HAP-1 (cell line): ENCODE data around the gene HNRNPAB.

Experiments used
- DNase-seq, 2 experiments: peaks; one replicate each; pipeline ENCODE4 v3.0.0-alpha.2; 2016 to 2020; ENCODE audit warnings: low spot score in 2 of 2
- H3K27me3 ChIP-seq: fragments of 250-450 bp; sonication (Bioruptor Pico); 2 replicates; pipeline ENCODE4 v1.5.1; 2020; ENCODE audit warnings: low read depth, mild to moderate bottlenecking, moderate library complexity
- H3K36me3 ChIP-seq: fragments of 250-450 bp; sonication (Bioruptor Pico); replicated peaks from 2 replicates; pipeline ENCODE4 v1.5.1; 2020; ENCODE audit warnings: mild to moderate bottlenecking
- H3K4me1 ChIP-seq: fragments of 250-450 bp; sonication (Bioruptor Pico); 2 replicates; pipeline ENCODE4 v1.5.1; 2020; ENCODE audit warnings: mild to moderate bottlenecking
- H3K4me3 ChIP-seq: fragments of 250-450 bp; sonication (Bioruptor Pico); 2 replicates; pipeline ENCODE4 v1.5.1; 2020; ENCODE audit warnings: mild to moderate bottlenecking, moderate library complexity
- H3K9me3 ChIP-seq: fragments of 250-450 bp; sonication (Bioruptor Pico); 2 replicates; pipeline ENCODE4 v1.5.1; 2020; ENCODE audit warnings: mild to moderate bottlenecking, moderate library complexity
- in situ Hi-C: fragments of 300-500 bp; cut with MboI; formaldehyde crosslinking; loops from 3 replicates; pipeline ENCODE4 v1.14.3; 2020; ENCODE audit warnings: low sequenced_read_pairs, inconsistent platforms, mixed read lengths

HNRNPAB gene

DNA sequence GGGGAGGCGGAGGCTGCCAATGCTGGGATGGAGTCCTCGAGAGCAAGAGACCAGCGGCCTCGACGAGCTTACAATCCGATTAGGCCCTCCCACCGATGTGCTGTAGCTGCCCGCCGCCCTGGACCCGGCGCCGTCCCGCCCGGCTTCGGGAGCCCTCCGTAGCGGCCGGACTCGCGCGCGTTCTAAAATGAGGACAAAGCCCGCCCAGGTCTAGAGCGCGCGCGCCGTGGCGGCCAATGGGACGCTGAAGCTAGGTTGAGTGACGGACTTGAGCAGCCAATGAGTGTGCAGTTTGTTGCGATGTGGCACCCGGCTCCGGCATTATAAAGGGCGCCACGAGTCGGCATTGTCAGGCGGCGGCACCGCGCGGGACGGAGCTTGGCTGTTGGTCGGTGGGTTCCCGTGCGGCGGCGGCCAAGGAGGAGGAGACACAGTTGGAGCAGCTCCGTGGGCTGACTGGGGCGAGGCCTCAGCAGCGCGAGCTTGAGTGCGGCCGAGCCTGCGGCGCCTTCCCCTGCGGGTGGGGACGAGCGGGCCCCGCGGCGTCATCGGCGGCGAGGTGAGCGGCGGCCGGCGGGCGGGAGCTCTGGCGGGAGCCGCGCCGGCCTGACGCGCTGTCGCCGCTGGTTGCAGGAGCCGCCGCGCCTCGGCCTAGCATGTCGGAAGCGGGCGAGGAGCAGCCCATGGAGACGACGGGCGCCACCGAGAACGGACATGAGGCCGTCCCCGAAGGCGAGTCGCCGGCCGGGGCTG lies at the start of gene HNRNPAB:
TSS of gene HNRNPAB (plus strand) at position 352 of the 753 bp plus-strand sequence. CDS start at position 657, 305 bp downstream.
- Histone ChIP-seq H3K9me3 (no peaks in the 10 kb centered on the region), H3K27me3 (no peaks in the 10 kb centered on the region), H3K4me1 (peaks cover 7% of the 10 kb centered on the region), H3K36me3 (peaks cover 49% of the 10 kb centered on the region), H3K4me3 (peak within 1 kb of the TSS; percentile 61)
- in situ Hi-C loops = no loop called here
- peak; percentile 85 to 95 for DNase-seq

DNA sequence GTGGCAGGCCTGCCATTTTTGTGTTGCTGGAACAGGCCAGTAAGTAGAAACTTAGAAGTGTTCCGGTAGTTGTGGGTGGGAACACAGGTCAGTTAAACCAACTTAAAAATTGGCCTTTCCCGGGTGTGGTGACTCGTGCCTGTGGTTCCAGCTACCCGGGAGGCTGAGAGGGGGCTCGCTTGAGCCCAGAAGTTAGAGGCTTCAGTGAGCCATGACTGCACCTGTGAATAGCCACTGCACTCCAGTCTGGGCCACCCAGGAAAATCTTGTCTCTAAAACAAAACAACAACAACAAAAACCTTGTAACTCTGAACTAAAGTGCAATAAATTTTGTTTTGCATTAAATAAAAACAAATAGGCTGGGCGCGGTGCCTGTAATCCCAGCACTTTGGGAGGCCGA lies 49.3 kb upstream of the HNRNPAB start:
- Histone ChIP-seq H3K4me3 (no peak overlapping the region), H3K4me1 (peaks cover 7% of the 10 kb centered on the region), H3K9me3 (no peaks in the 10 kb centered on the region), H3K27me3 (no peaks in the 10 kb centered on the region), H3K36me3 (peaks cover 25% of the 10 kb centered on the region)
- no peak for DNase-seq
- in situ Hi-C loops = no loop called here

DNA sequence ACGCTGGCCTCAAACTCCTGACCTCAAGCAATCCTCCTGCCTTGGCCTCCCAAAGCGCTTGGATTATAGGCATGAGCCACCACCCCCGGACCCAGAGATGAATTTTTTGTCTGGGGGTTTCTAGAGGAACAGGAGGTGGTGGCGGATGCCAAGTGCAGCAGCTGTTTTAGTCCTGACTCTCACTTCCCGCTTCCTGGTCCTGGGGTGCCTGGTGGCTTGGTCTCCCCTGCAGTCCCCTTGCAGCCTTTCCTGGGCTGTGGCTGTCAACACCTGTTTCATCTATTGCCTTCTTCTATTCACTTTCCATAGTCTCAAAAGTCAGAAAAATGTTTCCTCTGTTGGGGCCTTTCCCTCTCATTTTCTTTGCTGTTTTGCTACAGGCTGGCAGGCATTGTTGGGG lies 44.2 kb upstream of the HNRNPAB start:
- in situ Hi-C loops = loop anchor here (5.0 to 10.0 kb wide), 2 partner anchors 78 to 555 kb away; partner anchors contain the start of gene B4GALT7
- Histone ChIP-seq H3K9me3 (no peaks in the 10 kb centered on the region), H3K27me3 (no peaks in the 10 kb centered on the region), H3K36me3 (no peaks in the 10 kb centered on the region), H3K4me3 (no peak overlapping the region), H3K4me1 (peaks cover 6% of the 10 kb centered on the region; the same call in 1 of the 2 replicates)
- DNase-seq = no peak

DNA sequence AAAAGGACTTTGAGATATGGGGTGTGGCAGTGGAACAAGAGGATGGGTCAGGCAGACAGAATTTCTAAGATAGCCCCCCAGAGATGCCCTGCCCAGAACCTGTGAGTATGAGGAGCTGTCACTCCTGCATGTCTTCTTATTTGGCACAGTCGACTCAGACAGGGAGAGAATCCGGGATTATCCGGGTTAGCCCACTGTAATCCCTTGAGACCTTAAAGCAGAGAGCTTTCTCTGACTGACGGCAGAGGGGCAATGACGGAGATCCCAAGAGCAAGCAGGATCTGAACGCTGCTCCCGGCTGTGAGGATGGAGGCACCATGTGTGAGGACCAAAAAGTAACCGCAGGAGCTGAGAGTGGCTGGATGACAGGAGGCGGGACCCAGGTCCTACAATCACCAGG lies 41.9 kb upstream of the HNRNPAB start:
- Histone ChIP-seq H3K36me3 (no peaks in the 10 kb centered on the region), H3K27me3 (no peaks in the 10 kb centered on the region), H3K4me3 (no peak overlapping the region), H3K4me1 (peaks cover 6% of the 10 kb centered on the region; the same call in 1 of the 2 replicates), H3K9me3 (no peaks in the 10 kb centered on the region)
- no peak for DNase-seq
- in situ Hi-C loops = loop anchor here (5.0 to 10.0 kb wide), 2 partner anchors 80 to 558 kb away; partner anchors contain the start of gene B4GALT7

DNA sequence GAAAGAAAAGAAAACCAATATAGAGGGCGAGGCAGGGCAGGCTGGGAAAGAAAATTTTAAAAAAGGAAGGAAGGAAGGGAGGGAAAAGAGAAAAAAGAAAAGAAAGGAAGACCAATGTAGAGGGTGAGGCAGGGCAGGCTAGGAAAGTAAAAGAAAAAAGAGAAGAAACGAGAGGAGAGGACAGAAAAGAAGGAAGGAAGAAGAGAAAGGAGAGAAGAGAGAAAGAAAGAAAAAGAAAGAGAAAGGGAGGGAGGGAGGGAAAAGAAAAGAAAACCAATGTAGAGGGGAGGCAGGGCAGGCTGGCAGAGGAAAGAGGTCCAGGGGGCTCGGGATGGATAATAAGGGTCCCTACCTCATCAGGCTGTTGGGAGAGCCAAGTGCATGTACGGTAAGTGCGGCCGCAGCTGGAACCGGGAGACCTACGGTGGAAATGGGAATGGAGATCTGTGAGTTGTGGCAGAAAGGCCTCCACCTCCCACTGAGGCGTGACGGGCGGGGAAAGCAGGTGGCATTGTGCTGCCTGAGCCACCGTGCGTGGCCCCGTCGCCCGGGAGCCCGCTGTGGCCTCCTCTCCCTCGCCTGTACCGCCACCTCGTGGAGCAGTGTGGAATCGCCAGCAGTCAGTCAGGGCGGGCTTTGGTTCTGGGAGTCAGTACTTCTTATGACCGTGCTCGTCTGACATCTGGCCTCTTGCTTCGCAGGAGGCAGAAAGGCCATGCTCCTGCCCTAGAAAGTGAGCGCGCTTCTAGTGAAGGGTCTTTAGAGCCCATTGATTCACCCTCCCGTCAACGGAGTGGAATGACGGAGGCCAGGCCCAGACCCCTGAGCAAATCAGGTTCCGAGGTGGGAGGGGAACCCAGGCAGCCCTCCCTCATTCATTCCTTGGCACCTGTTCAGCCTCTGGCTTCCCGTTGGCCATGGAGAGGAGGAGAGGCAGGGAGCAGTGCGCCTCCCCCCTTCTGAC lies 40.3 kb upstream of the HNRNPAB start:
- in situ Hi-C loops = loop anchor here (5.0 to 10.0 kb wide), 2 partner anchors 82 to 559 kb away; partner anchors contain the start of gene B4GALT7
- peak; percentile 66 to 93 for DNase-seq
- Histone ChIP-seq H3K4me1 (peaks cover 6% of the 10 kb centered on the region; the same call in 1 of the 2 replicates), H3K4me3 (no peak overlapping the region), H3K9me3 (no peaks in the 10 kb centered on the region; the same call in 1 of the 2 replicates), H3K27me3 (no peaks in the 10 kb centered on the region), H3K36me3 (no peaks in the 10 kb centered on the region)

DNA sequence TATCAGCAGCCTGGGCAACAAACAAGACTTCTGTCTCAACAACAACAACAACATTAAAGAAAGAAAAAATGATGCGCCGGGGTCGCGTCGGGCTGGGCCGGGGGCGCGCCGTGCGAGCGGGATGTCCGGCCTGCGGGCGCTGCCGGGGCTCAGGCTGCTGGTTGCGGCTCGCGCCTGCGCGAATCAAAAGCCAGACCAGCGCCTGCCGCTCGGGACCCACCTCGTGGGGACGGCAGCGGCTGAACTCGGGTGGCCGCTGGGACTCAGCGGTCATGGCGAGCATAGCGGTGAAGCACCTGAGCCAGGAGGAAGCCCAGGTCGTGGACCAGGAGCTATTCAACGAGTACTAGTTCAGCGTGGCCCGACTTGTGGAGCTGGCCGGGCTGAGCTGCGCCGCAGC lies 38.8 kb upstream of the HNRNPAB start:
- in situ Hi-C loops = loop anchor here (10.0 kb wide), 1 partner anchor 561 kb away; the partner anchor contains the start of gene B4GALT7
- DNase-seq = no peak
- no peak overlapping the region for H3K4me3 ChIP-seq
- H3K9me3 ChIP-seq = no peaks in the 10 kb centered on the region; the same call in 1 of the 2 replicates
- H3K27me3 ChIP-seq = 0 out of 2 replicates have a peak, but pooled peaks cover 4% of the 10 kb centered on the region
- H3K4me1 ChIP-seq = peaks cover 6% of the 10 kb centered on the region; the same call in 1 of the 2 replicates
- H3K36me3 ChIP-seq = no peaks in the 10 kb centered on the region

DNA sequence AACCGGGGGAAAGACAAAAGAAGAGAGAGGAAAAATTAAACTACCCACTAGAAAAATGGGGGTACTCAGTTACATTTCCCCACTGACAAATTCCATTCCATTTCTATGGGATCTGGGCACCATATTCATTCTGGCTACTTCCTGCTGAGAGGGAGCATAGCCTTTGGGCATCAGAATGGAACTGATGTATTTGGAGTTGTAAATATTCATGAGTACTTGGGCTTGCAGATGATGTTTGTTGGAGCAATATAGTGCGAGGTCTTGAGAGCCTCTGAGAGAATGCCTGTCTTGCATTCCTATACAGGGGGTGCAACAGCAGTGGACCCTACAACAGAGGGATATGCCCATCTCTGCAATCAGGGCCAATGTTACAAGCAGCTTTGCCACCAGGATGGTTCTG lies 33.9 kb upstream of the HNRNPAB start:
- Histone ChIP-seq H3K36me3 (no peaks in the 10 kb centered on the region), H3K9me3 (no peaks in the 10 kb centered on the region; the same call in 1 of the 2 replicates), H3K27me3 (0 out of 2 replicates have a peak, but pooled peaks cover 4% of the 10 kb centered on the region), H3K4me1 (no peaks in the 10 kb centered on the region), H3K4me3 (no peak overlapping the region)
- no peak for DNase-seq
- in situ Hi-C loops = no loop called here

DNA sequence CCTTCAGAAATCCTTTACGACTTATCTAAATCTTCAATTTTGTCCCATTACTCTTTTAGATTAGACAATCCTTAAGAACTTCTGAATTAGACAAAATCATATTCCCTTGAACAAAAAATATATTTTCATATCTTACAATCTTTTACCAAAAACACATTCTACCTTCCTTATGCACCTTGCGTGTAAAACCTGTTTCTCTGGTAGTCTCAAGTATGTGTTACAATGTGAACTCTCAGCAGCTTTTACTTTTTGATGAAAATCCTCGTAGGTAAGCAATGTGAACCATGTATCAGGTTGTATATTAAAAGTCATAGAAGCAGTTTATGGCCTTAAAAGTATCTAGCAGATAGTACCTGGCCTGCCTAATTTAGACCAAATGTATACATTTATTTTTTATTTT lies 29.9 kb upstream of the HNRNPAB start:
- Histone ChIP-seq H3K27me3 (0 out of 2 replicates have a peak, but pooled peaks cover 4% of the 10 kb centered on the region), H3K4me1 (no peaks in the 10 kb centered on the region), H3K9me3 (no peaks in the 10 kb centered on the region), H3K36me3 (no peaks in the 10 kb centered on the region), H3K4me3 (no peak overlapping the region)
- in situ Hi-C loops = no loop called here
- DNase-seq = no peak

DNA sequence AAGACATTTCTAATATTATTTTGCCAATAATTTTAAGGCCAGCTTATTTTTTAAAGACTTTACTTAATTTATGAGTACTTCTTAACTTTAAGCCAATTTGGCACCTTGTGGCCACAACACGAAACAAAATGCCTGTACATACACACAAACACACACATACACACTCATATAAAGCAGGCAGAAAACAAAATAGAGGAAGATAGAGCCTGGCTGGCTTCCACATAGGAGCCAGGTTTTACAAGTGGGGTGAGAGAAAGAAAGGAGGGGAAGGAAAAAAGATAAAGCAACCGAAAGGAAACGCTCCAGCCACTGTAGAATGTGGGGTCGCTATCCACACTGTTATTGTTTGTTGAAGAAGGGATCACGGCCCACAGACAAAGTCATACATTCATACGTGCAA lies 27.5 kb upstream of the HNRNPAB start:
- H3K36me3 ChIP-seq = no peaks in the 10 kb centered on the region
- no peaks in the 10 kb centered on the region for H3K27me3 ChIP-seq
- no peaks in the 10 kb centered on the region for H3K4me1 ChIP-seq
- no peak for DNase-seq
- in situ Hi-C loops = no loop called here
- H3K4me3 ChIP-seq = no peak overlapping the region
- H3K9me3 ChIP-seq = no peaks in the 10 kb centered on the region

DNA sequence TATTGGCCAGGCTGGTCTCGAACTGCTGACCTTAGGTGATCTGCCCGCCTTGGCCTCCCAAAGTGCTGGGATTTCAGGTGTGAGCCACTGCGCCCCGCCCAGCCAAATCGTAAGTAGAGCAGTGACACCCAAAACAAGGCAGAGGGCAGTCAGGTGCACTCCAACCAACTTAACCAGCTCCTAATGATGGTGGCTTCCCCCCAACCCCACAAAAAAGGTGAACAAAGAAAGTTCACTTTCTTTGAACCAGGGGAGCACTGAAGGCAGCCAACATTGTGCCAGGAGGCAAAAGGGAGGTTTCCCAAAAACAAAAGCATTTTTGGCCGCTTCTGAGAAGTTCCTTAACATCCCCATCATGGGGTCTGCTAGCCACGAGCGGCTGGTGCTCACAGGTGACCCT lies 26.8 kb upstream of the HNRNPAB start:
- Histone ChIP-seq H3K4me1 (no peaks in the 10 kb centered on the region), H3K9me3 (no peaks in the 10 kb centered on the region), H3K36me3 (no peaks in the 10 kb centered on the region), H3K4me3 (no peak overlapping the region), H3K27me3 (no peaks in the 10 kb centered on the region)
- no peak for DNase-seq
- in situ Hi-C loops = no loop called here

DNA sequence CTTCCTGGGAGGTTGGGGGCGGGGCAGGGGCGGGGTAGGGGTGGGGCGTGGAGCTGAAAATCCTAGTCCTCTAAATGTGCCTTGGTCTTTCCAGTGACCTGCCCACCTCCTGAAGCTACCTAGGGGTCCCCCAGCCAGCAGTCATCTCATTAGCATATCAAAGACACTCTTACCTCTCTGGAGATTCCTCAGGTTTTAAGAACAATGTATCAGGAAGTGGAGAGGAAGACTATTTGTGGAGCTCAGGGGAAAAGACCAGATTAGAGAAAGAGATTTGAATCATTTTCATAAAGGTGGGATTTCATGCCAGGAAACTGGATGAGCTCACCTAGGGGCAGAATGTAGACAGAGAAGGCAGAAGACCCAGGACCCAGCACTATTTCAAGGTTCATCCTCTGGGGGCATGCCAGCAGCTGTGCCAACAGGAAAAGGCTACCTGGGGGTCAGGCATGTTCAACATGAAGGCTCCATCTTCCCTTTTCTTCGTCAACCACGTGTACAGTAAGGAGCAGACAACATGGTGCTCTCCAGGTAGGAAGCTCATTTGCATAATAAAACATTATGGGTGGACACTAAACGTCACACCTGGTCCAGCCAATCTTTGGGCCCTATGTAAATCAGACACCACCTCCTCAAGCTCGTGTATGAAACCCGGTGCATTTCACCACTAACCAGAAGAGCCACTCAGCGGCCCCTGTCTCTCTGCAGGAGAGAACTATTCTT lies 24.0 kb upstream of the HNRNPAB start:
- Histone ChIP-seq H3K4me3 (no peak overlapping the region), H3K9me3 (no peaks in the 10 kb centered on the region), H3K4me1 (no peaks in the 10 kb centered on the region), H3K36me3 (no peaks in the 10 kb centered on the region), H3K27me3 (no peaks in the 10 kb centered on the region)
- in situ Hi-C loops = no loop called here
- DNase-seq = no peak

DNA sequence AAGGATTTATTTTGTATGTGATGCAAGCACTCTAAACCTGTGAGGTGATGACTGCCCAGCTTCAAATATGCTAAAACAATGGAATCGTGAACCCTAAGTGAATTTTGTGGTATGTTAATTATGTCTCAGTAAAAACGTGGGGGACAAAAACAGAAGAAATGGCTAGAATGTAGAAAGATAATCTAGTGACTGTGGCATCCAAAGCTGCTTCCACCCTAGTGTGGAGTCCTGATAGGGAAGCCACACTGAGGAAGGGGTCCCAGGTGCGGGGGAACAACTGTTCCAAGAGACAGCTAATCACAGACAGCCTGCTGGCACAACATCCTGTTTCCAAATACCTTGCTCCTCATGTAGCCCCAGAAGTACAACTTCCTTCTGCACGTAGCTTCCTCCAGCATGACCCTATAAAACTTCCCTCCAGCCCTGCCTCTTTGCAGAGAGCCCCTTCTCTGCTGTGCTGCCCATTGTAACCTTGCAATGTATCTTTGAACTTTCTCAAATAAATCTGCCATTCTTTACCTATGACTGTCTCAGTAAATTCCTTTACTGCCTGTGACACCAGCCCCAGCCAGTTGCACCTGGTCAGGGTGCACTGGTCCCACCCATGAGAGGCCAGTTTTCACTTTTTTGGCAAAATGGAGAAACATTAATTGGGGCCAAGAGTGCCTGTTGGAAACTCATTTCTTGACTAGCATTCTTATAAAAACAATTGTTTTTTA lies 22.0 kb upstream of the HNRNPAB start:
- Histone ChIP-seq H3K4me3 (no peak overlapping the region), H3K9me3 (no peaks in the 10 kb centered on the region), H3K4me1 (peaks cover 5% of the 10 kb centered on the region), H3K27me3 (no peaks in the 10 kb centered on the region), H3K36me3 (no peaks in the 10 kb centered on the region)
- in situ Hi-C loops = no loop called here
- DNase-seq = no peak
